HG03139 (cell line): Measurements from ENCODE around the gene CCDC54.

ENCODE experiments used
- ATAC-seq: cut with Tn5 transposase; IDR thresholded peaks from one replicate; pipeline ENCODE4 v1.9.1; 2021; ENCODE audit not compliant: unreplicated experiment

The CCDC54 gene

GRCh38 chr3:107392549-107393165 is 15.4 kb downstream of the CCDC54 start:
- no peak for ATAC-seq

GRCh38 chr3:107394502-107394901 is 17.3 kb downstream of the CCDC54 start:
- ATAC-seq = no peak

GRCh38 chr3:107395066-107395465 is 17.8 kb downstream of the CCDC54 start:
- no peak for ATAC-seq

GRCh38 chr3:107401301-107401700 is 24.1 kb downstream of the CCDC54 start:
- no peak for ATAC-seq

- no peak for ATAC-seq
These were observed 25.0 kb downstream of the CCDC54 start for GRCh38 chr3:107402214-107402613.

- ATAC-seq = no peak
These were observed 27.7 kb downstream of the CCDC54 start for GRCh38 chr3:107404727-107405469.

- no peak for ATAC-seq
These were observed 30.1 kb downstream of the CCDC54 start for GRCh38 chr3:107407355-107407754.

- no peak for ATAC-seq
These were observed 31.3 kb downstream of the CCDC54 start for GRCh38 chr3:107408513-107408912.

GRCh38 chr3:107409365-107409764 is 32.1 kb downstream of the CCDC54 start:
- no peak for ATAC-seq

GRCh38 chr3:107410606-107411005 is 33.4 kb downstream of the CCDC54 start:
- ATAC-seq = no peak

GRCh38 chr3:107411056-107411455 is 33.8 kb downstream of the CCDC54 start:
- ATAC-seq = no peak

- ATAC-seq = no peak
These were observed 34.5 kb downstream of the CCDC54 start for GRCh38 chr3:107411779-107412178.

- ATAC-seq = no peak
These were observed 35.1 kb downstream of the CCDC54 start for GRCh38 chr3:107412376-107412775.

- ATAC-seq = no peak
These were observed 36.0 kb downstream of the CCDC54 start for GRCh38 chr3:107413264-107413663.

GRCh38 chr3:107414325-107414964 is 37.2 kb downstream of the CCDC54 start:
- peak; percentile 93 for ATAC-seq

- ATAC-seq = no peak
These were observed 38.9 kb downstream of the CCDC54 start for GRCh38 chr3:107416138-107416537.

GRCh38 chr3:107416886-107417285 is 39.6 kb downstream of the CCDC54 start:
- no peak for ATAC-seq

- peak; percentile 71 for ATAC-seq
These were observed 44.0 kb downstream of the CCDC54 start for GRCh38 chr3:107421170-107421792.

GRCh38 chr3:107421881-107422280 is 44.6 kb downstream of the CCDC54 start:
- no peak for ATAC-seq

- no peak for ATAC-seq
These were observed 47.8 kb downstream of the CCDC54 start for GRCh38 chr3:107425033-107425432.

GRCh38 chr3:107426223-107426622 is 49.0 kb downstream of the CCDC54 start:
- no peak for ATAC-seq
